Dedifferentiated amniotic fluid mesenchymal stem cell (primary cell): ENCODE results near the gene ARL5A.
"Not testable (repeated sequence)": the region's sequence is repeated elsewhere in the genome, so short reads cannot be mapped to it uniquely, and the experiment has no call there.

Source experiments
- DNase-seq: peaks from one replicate; pipeline ENCODE4 v3.0.0-alpha.2; 2016; ENCODE audit errors: extremely low spot score

ARL5A gene, protein sequence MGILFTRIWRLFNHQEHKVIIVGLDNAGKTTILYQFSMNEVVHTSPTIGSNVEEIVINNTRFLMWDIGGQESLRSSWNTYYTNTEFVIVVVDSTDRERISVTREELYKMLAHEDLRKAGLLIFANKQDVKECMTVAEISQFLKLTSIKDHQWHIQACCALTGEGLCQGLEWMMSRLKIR

DNA sequence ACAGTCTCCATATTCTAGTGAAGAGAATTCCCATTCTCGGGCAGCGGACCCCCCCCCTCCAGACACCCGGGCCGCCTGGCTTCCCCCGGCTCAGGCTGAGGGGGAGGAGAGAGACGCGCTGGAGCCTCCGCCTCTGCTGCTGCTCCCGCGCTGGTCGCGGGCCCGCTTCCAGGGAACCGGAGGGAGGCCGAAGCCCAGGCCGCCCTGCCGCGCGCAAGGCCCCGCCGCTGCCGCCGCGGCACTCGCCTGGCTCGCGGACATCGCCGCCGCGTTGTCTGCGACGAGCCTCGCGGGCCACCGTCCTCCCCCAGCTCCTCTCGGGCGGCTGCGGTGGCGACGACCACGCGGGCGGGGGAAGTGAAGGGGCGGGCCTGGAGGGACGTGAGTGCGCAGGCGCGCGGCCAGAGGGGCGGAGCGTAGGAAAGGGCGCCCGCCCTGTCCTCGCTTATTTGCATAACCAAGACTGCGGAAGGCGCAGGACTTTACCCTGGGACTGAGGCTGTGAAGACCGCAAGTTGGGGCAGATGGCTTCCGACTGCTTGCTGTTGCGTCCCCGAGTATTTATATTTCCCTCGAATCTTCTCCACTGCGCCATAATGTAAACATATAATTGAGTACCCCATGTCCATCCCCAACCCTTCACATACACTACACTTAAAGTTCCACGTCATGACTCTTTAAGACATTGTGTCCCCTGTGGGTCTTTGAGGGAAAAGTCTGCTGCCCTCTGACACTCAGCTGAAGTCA is at the start of gene ARL5A:
ARL5A (minus strand) TSS at position 279 of the 747 bp plus-strand sequence; CDS start at position 34, 245 bp downstream.
- DNase-seq = peak; percentile 94

DNA sequence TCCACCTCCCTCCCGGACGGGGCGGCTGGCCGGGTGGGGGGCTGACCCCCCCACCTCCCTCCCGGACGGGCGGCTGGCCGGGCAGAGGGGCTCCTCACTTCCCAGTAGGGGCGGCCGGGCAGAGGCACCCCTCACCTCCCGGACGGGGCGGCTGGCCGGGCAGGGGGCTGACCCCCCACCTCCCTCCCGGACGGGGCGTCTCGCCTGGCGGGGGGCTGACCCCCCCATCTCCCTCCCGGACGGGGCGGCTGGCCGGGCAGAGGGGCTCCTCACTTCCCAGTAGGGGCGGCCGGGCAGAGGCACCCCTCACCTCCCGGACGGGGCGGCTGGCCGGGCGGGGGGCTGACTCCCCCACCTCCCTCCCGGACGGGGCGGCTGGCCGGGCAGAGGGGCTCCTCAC is 47.4 kb upstream of the ARL5A start:
- not testable (repeated sequence) for DNase-seq

DNA sequence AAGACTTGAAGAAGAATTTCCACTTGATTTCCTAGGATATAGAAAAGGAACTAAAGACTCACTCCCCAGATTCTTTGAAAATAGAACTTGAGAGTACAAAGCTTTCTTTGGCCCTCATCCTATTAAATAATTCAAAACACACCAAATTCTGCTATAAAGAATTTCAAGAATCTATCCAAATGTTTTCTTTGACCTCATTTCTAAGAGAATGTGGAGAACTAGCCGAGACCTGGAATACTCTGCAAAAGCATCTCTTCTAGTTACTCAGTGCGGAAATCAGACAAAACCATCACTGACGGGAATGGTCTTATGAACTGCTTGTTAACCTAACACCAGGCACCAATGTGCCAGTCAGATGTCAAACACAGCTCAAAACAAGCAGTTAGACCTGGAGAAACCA is 44.2 kb upstream of the ARL5A start:
- peak; percentile 61 for DNase-seq

DNA sequence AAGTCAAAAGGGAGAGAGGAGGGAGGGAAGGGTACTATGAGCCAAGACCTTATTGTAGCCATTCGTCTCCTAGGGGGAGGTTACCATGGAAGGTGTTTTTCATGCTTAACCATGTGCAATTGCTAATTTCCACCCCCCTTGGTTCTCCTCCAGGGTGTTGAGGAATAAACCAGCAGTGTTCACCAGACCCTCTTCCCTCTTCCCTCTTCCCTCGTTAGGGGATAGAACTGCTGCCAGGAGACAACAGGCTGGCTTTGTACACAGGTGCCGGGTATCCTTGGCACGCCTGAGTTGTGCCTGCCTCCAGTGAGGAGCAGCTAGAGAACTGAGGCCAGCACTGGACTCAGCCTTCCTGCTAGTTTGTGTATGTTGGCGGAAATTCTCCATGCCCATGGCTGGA is 41.1 kb upstream of the ARL5A start:
- no peak for DNase-seq

DNA sequence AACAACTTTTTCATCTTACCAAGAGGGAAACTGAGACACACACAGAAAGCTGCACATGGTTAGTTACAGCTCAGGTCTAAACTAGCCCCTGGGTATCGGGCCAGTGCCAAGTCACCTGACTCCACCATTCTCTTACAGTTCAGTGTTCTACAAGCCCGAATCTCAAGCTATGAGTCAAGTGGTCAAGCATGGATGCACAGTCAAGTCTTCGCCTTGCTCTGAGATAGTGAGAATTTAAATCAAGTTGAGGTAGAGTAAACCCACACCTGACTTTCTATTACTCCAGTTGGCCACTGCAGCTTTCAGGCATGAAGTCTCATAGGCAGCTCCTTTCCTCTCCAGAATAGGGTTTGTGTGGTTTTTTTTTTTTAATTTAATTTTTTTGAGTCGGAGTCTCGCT is 34.5 kb upstream of the ARL5A start:
- DNase-seq = no peak

DNA sequence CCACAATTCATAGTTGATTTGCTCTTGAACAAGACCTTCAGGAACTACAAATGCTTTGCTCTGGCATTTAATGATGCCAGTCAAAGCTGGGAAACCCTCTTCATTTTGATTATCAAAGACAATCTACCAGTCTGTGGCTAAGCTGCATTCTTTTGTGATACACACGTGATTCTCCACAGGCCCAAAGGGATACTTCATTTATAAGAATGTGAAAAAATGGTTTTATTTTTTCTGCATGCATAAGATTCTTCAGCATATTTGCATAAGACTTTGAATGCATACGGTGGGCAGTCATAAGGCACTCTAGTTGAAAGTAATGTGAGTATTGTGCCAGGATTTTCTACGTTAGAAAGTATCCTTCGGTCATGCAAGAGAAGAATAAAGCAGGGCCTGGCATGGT is 33.0 kb upstream of the ARL5A start:
- DNase-seq = peak; percentile 48

DNA sequence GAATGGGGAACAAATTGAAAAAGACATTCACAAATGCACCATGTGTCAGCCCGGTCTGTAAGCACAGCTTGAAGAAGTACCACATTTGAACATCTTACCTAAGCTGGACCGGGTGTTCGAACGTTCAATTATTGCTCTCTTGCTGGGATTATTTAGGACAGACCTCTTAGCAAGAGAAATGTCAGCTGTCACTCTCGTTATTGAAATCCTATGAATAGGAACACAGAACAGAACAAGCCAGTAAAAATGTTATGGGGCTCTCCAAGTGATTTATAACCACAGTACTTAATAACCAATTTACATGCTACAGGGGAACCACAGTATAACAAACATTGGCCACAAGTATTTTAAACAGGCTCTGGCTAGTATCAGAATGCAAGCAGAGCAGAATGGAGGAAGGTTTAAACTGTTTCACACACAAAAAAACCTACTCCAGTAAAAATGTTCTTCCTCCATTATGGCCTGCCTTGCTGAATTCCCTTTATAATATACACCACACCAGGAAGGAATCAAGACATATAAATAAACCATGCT is 32.5 kb upstream of the ARL5A start:
- no peak for DNase-seq

DNA sequence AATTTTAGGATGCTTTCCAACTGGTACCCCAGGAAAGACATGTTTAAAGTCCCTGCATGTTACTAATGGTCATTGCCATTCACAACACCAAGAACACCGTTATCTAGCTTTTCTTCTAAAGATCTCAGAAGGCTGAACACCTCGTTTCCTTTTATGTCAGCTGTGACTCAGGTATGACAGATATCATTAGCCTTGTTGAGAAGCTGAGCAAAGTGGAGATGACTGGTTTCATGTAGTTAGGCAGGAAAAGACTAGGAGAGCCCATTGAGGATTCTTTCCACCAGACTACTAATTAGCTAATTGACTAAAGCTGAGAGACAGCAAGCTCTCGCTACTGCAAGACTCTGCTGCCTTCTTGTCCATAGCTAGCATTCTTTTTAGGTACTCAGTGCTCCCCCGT is 32.0 kb upstream of the ARL5A start:
- no peak for DNase-seq

DNA sequence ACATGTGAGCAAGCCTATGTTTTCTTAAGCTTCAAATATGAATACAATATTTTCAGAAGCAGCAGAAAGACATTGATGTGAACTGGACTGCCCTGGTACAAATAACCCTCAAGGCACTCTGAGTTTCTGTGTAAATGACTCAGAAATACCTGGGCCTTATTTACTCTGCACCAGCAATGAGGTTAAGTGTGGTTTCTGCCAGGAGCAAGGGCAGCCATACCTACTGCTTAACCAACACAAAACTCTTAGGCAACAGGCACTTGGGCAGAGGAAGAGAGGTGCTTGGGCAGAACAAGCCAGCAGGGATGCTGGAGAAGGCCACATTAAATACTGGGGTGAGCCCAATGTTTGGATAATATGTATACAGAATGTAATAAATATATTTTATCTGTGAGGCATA is 29.4 kb upstream of the ARL5A start:
- DNase-seq = no peak

DNA sequence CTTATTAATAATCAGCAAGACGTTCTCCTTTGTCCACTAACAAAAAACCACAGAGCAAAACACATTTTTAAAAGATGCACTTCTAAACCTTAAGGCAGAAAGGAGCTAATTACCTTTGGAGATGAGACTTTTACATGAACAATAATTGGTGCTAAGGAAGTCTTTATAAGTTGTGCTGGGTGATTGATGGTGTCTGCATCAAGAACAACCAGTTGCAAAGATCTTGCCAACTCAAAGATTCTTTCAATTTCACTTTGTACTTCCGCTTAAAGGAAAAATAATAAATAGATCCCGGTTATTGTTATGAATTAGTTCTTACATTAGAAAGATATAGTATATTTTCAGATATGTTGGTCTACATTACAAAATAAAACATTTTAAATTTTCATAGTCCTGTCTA is 26.9 kb upstream of the ARL5A start:
- no peak for DNase-seq

DNA sequence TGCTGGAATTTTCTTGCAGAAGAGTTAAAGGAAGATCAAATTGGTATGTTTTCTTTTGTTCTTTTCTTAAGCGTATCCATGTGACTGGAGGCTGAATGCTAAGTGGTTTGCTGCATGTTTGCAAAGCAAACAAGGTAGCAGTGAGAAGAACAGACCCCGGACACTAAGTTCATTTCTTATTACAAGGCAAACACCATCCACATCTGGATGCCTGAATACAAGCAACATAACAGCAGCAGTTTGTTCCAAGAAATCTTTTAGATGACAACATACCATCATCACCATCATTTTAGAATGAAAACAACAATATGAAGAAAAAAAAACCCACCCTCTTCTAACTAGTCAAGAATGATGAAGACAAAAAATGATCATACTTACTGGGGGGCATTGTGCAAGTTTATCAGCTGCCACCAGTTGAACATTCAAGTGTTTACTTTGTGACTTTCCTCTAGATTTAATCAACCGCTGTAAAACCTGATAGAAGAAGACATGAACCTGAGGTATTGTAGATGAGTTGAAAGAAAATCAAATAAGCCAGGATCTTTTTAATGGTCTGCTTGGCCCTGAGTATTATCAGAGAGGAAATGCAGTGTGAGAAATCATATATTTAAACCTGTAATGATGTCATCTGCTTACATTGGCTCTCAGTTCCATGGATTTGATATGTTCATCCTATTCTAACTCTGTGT is 25.0 kb upstream of the ARL5A start:
- no peak for DNase-seq

DNA sequence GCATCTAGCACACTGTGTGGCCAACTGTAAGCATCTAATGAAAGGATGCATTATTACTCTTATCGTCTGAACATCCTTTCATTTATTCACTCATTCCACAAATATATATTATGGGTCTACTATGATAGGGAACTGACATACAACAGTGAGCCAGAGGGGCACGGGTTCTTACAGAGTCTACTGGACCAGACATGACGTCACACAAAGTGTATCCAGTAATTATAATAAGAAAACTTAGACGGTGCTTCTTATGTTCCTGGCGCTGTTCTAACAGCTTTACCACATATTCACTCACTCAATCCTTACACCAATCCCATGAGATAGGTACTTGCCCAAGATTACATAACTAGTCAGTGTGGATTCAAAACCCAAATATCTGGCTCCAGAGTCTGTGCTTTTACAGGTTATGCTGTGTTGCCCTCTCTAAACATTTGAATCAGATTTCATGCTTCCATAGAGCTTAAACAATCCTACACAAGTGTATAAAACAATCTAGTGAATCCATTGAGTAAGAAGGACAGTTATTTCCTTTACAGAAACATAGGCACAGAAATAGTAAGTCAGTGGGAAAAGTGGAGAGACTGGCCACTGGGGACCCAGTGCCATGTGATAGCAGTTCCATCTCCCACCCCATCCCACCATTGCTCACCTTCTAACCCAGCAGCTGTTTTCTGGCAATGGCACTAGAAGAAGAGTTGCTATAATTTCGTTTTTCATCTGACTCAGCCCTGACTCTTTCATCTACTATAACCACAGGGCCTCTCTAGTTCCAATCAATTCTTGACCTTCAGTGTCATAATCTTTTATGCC is 24.2 kb upstream of the ARL5A start:
- DNase-seq = no peak

DNA sequence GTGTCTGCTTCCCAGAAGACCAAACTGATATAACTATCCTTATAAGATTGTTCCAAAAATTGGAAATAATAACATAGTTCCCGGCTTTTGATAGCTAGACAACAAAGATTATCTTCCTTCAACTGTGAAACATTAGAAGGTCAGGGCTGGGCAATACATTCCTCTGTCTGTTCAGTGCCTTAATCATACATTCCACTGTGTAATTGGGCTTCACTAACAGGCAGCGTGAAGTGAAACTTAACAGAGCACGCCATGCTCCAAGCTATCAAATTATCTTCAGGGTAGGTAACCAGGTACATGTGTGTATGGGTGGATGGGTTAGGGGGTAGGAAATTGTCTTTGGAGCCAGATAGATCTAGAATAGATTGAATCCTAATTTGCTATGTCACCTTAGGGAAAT is 23.5 kb upstream of the ARL5A start:
- peak; percentile 54 for DNase-seq

DNA sequence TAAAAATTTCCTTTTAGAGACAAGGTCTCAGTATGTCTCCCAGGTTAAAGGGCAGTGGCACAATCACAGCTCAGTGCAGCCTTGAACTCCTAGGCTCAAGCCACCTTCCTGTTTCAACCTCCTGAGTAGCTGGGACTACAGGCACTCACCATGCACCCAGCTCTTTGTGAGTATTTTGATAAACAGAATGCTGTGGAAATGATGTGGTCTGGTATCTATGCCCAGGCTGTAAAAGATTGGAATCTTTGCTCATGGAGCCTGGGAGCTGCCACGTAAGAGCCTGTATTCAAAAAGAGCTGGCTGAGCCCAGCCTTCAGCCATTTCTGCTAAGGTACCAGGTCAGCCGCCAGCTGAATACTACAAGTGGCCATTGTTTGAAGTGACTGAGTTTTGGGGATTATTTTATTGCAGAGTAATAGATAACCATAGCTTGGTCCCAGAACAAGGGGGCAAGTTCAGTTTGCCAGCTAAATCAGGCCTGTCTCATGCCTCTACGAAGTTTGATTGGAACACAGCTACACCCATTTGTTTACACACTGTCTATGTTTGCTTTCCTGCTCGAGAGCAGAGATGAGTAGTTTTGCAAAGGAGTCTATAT is 21.3 kb upstream of the ARL5A start:
- DNase-seq = no peak

DNA sequence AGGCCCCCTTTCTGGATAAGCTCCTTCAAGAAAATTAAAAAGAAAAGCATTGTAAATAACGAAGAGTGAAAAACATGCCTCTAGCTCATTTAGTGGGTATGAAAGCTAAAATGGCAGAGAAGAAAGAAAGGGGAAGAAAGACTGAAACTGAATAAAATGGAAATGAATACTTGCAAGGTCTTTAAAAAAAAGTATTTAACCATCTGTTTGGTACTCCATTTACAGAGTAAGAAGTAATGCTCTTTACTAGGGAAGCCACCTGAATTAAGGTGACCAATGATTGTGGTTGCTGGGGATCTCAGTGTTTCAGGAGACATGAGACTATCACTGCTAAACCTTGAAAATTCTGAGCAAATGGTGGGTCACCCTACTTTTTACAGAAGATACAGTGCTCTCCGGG is 17.7 kb upstream of the ARL5A start:
- DNase-seq = no peak

DNA sequence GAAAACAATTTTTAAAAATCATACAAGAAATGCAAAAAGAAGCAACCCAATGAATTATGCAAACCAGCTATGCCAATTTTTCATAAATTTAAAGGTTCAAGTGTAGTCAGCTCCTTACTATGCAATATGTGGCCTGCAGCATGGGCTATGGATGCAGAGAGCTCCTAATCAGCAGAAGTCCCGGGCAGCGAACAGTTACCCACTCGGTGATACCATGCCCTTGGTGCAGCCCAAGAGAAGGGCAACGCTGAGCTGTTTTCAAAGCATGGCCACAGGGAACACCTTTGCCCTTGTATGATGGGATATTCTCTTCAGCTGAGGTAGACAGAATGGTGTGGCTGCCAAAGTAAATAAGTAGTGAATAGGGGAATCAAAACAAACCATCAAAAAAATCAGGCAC is 17.3 kb upstream of the ARL5A start:
- no peak for DNase-seq

DNA sequence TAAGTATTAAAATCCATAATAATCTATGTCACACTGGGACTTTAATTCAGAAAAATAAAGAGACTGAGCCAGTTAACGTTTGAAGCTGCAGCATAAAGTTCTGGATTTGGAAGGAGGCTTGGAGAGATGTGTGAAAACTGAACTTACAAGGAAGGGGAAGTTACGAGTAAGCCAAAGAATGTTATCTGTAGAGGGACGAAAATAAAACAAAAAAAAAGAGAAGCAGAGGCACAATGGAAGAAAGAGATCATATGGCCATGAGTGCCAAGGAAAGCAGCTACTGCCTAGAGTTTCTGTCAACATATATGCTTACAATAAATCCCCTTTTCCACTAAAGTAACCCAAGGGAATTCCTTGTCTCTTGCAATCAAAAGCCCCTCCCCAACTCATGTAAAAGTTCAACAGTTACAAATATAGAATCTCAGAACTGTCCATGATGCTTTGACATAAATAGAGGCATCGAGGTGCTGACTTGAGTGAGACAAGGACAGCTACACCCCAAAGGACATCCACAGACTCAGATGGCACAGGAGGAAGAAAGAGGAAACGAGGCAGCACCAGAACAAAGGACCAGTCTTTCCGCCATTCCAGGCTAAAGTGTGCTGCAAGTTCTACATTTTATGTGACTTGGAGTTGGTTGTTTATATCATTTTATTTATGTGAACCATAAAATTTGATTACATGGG is 16.1 kb upstream of the ARL5A start:
- no peak for DNase-seq

DNA sequence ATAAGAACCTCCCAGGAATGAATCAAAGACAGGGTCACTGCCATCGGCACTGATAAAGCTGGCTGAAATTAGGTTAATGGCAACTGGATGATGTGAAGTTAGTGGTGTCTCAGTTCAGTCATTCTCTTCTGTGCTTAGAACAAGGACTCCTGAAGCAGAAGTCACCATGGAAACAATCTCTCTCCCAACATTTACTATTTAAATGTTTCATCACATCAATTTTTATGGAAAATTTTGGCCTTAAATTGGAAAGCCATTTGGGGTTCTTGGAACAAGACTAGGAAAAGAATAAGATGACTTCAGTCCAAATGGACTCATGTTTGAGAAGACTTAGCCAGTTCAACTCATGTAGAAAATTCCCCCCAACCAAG is 15.5 kb upstream of the ARL5A start:
- no peak for DNase-seq

DNA sequence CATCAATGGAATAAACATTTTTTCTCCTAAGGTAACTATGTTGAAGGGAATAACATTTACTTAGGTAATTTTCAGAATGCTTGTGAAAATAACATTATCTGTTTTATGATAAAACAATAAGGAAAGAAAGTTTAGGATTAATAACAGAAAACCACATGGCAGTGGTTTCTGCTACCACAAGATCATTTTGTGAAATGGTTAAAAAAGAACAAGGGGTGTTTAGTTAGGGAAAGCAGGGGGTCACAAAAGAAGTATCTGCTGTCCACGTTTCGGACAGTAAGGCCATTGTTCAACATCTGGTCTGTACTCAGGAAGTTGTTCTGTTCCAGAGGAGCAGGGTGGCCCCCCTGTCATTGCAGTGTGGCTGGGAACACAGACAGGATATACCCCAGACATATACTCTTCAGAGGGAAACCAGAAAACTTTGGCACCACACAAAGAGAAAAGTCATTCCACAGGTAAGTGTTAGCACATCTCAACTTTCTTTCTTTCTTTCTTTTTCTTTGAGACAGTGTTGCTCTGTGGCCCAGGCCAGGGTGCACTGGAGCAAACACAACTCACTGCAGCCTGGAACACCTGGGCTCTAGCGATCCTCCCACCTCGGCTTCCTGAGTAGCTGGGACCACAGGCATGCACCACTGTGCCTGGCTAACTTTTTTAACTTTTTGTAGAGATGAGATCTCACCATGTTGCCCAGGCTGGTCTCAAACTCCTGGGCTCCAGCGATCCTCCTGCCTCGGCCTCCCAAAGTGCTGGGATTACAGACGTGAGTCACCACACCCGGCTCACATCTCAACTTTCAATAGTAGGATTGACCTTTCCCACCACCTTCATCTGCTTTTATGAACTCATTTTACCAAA is 14.8 kb upstream of the ARL5A start:
- DNase-seq = no peak

DNA sequence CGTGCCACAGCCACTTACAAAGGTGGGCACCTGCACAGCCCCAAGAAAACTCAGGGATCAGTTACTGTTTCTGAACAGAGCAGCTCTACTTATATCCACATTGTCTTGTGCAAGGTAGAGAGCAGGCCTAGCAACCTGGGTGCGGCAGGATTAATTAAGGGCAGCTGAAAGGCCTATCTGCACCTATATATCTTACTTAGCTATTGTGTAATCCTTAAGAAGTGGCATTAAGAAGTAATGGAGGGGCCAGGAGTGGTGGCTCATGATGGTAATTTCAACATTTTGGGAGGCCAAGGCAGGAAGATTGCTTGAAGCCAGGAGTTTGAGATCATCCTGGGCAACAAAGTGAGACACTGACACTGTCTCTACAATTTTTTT is 12.8 kb upstream of the ARL5A start:
- no peak for DNase-seq
